Activated T-cell treated with anti-CD3 and anti-CD28 coated beads, Interleukin-2, amount 50 U/mL, for 4 hours (primary cell): ENCODE data around the gene CYB5D1. TPM values are rescaled to one million over a fixed set of nuclear protein-coding genes. Genes with fewer than 3 reads are reported as not detected.
"Not testable (repeated sequence)": the region's sequence is repeated elsewhere in the genome, so short reads cannot be mapped to it uniquely, and the experiment has no call there.

ENCODE experiments used
- ATAC-seq, 2 donors: fragments of 200-7000 bp; cut with Tn5 transposase; one replicate each; pipeline ENCODE4 v1.10.0; 2021
- DNase-seq: peaks from one replicate; pipeline ENCODE4 v3.0.0-alpha.2; 2020
- H3K27me3 Mint-ChIP-seq: one replicate; pipeline ENCODE4 v1.8.0; 2021; ENCODE audit warnings: low read depth, mixed read lengths
- H3K36me3 Mint-ChIP-seq: one replicate; pipeline ENCODE4 v1.8.0; 2022; ENCODE audit warnings: mixed read lengths; ENCODE audit not compliant: insufficient read depth
- H3K4me1 Mint-ChIP-seq: one replicate; pipeline ENCODE4 v1.8.0; 2021; ENCODE audit warnings: low read depth, mixed read lengths
- H3K4me3 Mint-ChIP-seq: one replicate; pipeline ENCODE4 v1.8.0; 2021; ENCODE audit warnings: mild to moderate bottlenecking, moderate library complexity, mixed read lengths
- H3K9me3 Mint-ChIP-seq: one replicate; pipeline ENCODE4 v1.8.0; 2021; ENCODE audit warnings: mixed read lengths
- total RNA-seq, 3 donors: library from RNA; stranded (reverse); gene quantifications; one replicate each; pipeline ENCODE4 v1.2.1, GENCODE V29; 2021

Gene CYB5D1, protein sequence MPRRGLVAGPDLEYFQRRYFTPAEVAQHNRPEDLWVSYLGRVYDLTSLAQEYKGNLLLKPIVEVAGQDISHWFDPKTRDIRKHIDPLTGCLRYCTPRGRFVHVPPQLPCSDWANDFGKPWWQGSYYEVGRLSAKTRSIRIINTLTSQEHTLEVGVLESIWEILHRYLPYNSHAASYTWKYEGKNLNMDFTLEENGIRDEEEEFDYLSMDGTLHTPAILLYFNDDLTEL
- 10 to 100 TPM; 19.7 to 20.8 (median 20.6) TPM for total RNA-seq

DNA sequence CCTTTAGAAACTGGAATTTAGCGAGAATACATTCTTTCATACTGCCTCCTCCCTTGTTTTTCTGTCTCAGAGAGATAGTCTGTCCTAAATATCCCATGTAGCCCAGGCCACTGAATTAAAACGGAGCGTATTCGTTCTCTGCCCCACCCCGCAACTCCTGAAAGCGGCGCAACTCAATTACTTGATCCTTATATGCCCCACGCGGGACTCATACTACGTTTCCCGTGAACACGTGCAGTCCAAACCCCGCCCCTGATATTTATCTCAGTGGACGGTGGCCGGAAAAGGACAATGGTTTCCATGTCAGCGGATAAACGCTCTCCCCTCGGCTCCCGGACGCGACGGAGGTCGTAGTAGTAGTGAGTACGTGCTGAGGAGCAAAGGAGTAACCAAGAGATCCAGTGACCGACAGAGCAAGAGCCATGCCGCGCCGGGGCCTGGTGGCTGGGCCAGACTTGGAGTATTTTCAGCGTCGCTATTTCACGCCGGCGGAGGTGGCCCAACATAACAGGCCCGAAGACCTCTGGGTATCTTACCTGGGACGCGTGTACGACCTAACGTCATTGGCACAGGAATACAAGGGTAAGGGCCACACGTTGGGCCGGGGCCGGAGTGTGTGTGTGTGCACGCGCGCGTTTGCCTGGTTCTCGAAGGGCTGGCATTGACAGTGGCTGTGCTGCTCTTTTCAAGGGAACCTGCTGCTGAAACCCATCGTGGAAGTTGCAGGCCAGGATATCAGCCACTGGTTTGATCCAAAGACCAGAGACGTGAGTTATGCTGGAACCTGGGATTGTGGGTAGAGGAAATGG is at the start of gene CYB5D1:
Gene CYB5D1 (plus strand): TSS at position 291 of the 809 bp plus-strand sequence. CDS start 132 bp downstream, at position 423.
- H3K9me3 Mint-ChIP-seq, result no peaks in the 10 kb centered on the region
- H3K4me1 Mint-ChIP-seq, result peaks cover 16% of the 10 kb centered on the region
- no peaks in the 10 kb centered on the region for H3K27me3 Mint-ChIP-seq
- peak; percentile 47 to 49 for ATAC-seq
- H3K36me3 Mint-ChIP-seq, result peaks cover 21% of the 10 kb centered on the region
- no peak within 1 kb of the TSS for H3K4me3 Mint-ChIP-seq
- DNase-seq, result peak; percentile 83

DNA sequence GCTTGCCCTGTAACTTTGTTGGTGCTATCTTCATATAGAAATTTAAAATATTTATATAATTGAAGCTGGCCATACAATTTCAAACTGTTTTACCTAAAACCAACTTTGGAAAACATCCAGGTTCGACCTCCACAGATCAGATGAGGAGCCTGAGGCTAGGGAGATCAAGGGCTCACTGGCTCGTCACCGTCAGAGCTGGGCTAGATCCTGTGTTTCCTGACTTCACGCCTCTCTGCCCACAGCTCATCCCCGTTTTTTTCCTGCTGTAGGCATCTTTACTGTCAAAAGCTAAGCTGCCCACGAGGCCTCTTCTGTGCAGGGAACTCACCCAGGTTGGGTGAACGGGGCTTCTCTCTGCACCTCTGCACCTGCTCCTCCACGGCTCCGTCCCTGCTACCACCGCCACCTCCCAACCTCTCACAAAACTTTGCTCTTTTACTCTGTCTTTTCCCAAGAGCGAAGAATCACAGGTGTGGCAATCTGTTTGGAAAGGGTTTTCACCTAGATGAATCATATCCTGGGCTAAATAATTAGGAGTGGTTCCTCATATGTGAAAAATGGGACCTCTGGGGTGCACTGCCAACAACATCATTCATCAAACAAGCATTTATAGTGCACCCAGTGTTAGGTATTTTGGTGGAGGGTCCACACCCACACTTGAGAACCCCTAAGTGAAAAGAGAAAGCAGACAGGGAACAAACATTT is 48.6 kb upstream of the CYB5D1 start:
- H3K4me1 Mint-ChIP-seq, result no peaks in the 10 kb centered on the region
- H3K4me3 Mint-ChIP-seq, result no peak overlapping the region
- no peaks in the 10 kb centered on the region for H3K36me3 Mint-ChIP-seq
- DNase-seq, result no peak
- ATAC-seq, result no peak
- H3K27me3 Mint-ChIP-seq, result peaks cover 24% of the 10 kb centered on the region
- H3K9me3 Mint-ChIP-seq, result no peaks in the 10 kb centered on the region

DNA sequence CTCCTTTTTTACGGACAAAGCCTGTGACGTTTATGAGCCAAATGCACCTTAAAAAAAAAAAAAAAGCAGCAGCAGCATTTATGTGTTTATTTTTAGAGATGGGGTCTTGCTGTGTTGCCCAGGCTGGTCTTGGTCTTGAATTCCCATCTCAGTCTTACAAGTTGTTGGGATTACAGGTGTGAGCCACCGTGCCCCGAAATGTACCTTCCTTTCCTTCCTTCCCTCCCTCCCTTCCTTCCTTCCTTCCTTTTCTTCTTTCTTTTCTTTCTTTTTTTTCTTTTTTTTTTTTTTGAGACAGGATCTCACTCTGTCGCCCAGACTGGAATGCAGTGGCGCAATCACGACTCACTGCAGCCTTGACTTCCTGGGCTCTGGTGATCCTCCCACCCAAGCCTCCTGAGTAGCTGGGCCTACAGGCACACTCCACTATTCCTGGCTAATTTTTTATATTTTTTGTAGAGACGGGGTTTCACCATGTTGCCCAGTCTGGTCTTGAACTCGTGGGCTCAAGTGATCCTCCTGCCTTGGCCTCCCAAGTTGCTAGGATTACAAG is 47.9 kb upstream of the CYB5D1 start:
- not testable (repeated sequence) for H3K4me3 Mint-ChIP-seq, H3K9me3 Mint-ChIP-seq, H3K4me1 Mint-ChIP-seq, ATAC-seq, H3K36me3 Mint-ChIP-seq, DNase-seq
- peaks cover 26% of the 10 kb centered on the region for H3K27me3 Mint-ChIP-seq

DNA sequence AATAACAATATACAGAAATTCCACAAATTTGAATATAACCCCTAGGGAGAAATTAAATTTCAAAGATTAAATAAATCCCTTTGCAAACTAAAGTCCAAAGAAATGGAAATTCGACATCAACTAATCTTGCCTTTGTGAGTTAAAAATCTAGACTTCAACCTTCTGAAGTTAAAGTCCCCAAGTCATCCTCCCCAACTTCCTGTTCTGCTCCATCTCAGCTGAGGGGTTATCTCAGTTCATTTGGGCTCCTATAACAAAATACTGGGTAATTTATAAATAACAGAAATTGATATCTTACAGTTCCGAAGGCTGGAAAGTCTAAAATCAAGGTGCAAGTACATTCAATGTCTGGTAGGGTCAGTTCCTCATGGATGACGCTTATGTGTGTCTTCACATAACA is 46.6 kb upstream of the CYB5D1 start:
- Mint-ChIP-seq H3K27me3 (peaks cover 22% of the 10 kb centered on the region), H3K4me3 (no peak overlapping the region), H3K9me3 (no peaks in the 10 kb centered on the region), H3K36me3 (no peaks in the 10 kb centered on the region), H3K4me1 (no peaks in the 10 kb centered on the region)
- no peak for ATAC-seq
- no peak for DNase-seq

- Mint-ChIP-seq H3K4me1 (no peaks in the 10 kb centered on the region), H3K9me3 (no peaks in the 10 kb centered on the region), H3K4me3 (no peak overlapping the region), H3K27me3 (peaks cover 2% of the 10 kb centered on the region), H3K36me3 (no peaks in the 10 kb centered on the region)
- DNase-seq (no peak), ATAC-seq (no peak)
Measured at GRCh38 chr17:7814969-7815368, 42.8 kb upstream of the CYB5D1 start.

GRCh38 chr17:7816926-7817642 is 40.7 kb upstream of the CYB5D1 start:
- H3K36me3 Mint-ChIP-seq, result no peaks in the 10 kb centered on the region
- DNase-seq (no peak), ATAC-seq (no peak)
- no peak overlapping the region for H3K4me3 Mint-ChIP-seq
- no peaks in the 10 kb centered on the region for H3K4me1 Mint-ChIP-seq
- no peaks in the 10 kb centered on the region for H3K9me3 Mint-ChIP-seq
- H3K27me3 Mint-ChIP-seq, result peaks cover 2% of the 10 kb centered on the region

- ATAC-seq (no peak), DNase-seq (no peak)
- no peaks in the 10 kb centered on the region for H3K9me3 Mint-ChIP-seq
- H3K36me3 Mint-ChIP-seq, result no peaks in the 10 kb centered on the region
- H3K4me1 Mint-ChIP-seq, result no peaks in the 10 kb centered on the region
- H3K27me3 Mint-ChIP-seq, result peaks cover 2% of the 10 kb centered on the region
- no peak overlapping the region for H3K4me3 Mint-ChIP-seq
Measured at GRCh38 chr17:7817643-7817964, 40.2 kb upstream of the CYB5D1 start.

GRCh38 chr17:7818026-7818425 is 39.8 kb upstream of the CYB5D1 start:
- Mint-ChIP-seq H3K4me3 (no peak overlapping the region), H3K27me3 (peaks cover 2% of the 10 kb centered on the region), H3K36me3 (no peaks in the 10 kb centered on the region), H3K4me1 (no peaks in the 10 kb centered on the region), H3K9me3 (no peaks in the 10 kb centered on the region)
- ATAC-seq (no peak), DNase-seq (no peak)

GRCh38 chr17:7818746-7819645 is 38.8 kb upstream of the CYB5D1 start:
- H3K9me3 Mint-ChIP-seq, result no peaks in the 10 kb centered on the region
- H3K4me3 Mint-ChIP-seq, result no peak overlapping the region

GRCh38 chr17:7820231-7820630 is 37.6 kb upstream of the CYB5D1 start:
- Mint-ChIP-seq H3K4me3 (no peak overlapping the region), H3K36me3 (no peaks in the 10 kb centered on the region), H3K4me1 (peaks cover 3% of the 10 kb centered on the region), H3K9me3 (no peaks in the 10 kb centered on the region), H3K27me3 (no peaks in the 10 kb centered on the region)
- ATAC-seq (no peak), DNase-seq (no peak)

More at GRCh38 chr17:7818746-7819645, 38.8 kb upstream of the CYB5D1 start:
- Mint-ChIP-seq H3K27me3 (peaks cover 2% of the 10 kb centered on the region), H3K4me1 (no peaks in the 10 kb centered on the region), H3K36me3 (no peaks in the 10 kb centered on the region)
- no peak for ATAC-seq
- DNase-seq, result no peak

DNA sequence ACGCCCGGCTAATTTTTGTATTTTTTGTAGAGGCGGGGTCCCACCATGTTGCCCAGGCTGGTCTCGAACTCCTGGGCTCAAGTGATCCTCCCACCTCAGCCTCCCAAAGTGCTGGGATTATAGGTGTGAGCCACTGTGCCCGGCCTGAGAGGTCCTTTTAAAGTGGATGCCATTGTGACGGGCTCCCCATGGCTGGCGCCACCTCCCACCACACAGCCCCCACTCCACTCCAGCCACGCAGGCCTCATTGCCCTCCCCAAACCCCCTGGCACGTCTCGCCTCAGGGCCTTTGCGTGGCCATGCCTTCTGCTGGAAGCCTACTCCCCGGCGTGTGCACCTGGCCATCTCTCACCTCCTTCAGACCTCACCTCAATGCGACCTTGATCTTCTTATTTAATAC is 35.7 kb upstream of the CYB5D1 start:
- DNase-seq, result no peak

DNA sequence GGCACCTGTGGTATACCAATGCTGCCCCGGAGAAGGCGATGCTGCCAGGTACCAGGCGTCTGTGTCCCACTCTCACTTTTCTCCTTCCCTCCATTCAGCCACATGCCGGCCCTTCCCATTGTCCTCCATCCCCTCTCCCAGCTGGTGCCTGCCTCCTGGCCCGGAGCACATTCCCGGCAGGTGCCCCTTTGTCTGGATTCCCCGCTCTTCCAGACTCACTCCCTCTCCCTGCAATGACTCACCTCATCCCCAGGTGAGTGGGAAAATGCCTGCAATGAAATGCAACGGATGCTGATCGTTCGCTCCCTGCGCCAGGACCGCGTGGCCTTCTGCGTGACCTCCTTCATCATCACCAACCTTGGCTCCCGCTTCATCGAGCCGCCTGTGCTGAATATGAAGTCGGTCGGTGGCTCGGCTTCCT is 34.2 kb upstream of the CYB5D1 start:
- no peak overlapping the region for H3K4me3 Mint-ChIP-seq
- peaks cover 5% of the 10 kb centered on the region for H3K27me3 Mint-ChIP-seq
- H3K36me3 Mint-ChIP-seq, result no peaks in the 10 kb centered on the region
- no peaks in the 10 kb centered on the region for H3K9me3 Mint-ChIP-seq
- ATAC-seq (no peak), DNase-seq (no peak)
- H3K4me1 Mint-ChIP-seq, result peaks cover 3% of the 10 kb centered on the region

More for the DNA sequence above, 35.7 kb upstream of the CYB5D1 start:
- no peaks in the 10 kb centered on the region for H3K27me3 Mint-ChIP-seq
- no peaks in the 10 kb centered on the region for H3K9me3 Mint-ChIP-seq
- H3K4me1 Mint-ChIP-seq, result peaks cover 3% of the 10 kb centered on the region
- ATAC-seq, result no peak
- H3K4me3 Mint-ChIP-seq, result no peak overlapping the region
- H3K36me3 Mint-ChIP-seq, result no peaks in the 10 kb centered on the region
